Lower leg skin (tissue), 3 donors: Measurements from ENCODE around the gene KIAA1614.

Source experiments
- CTCF ChIP-seq, 3 donors: fragments of 450-650 bp; IDR thresholded peaks; one replicate each; pipeline ENCODE4 v1.5.1; 2016; ENCODE audit warnings: antibody characterized with exemption in 3 of 3, mild to moderate bottlenecking in 3 of 3, moderate library complexity in 2 of 3
- POLR2A ChIP-seq, 2 donors: fragments of 450-650 bp; IDR thresholded peaks; one replicate each; pipeline ENCODE4 v1.6.1; 2016 to 2017; ENCODE audit warnings: antibody characterized with exemption in 2 of 2, mild to moderate bottlenecking in 1 of 2, moderate library complexity in 1 of 2

GRCh38 chr1:180916771-180917170 is 4.1 kb downstream of the KIAA1614 start:
- TF ChIP-seq POLR2A (IDR thresholded peaks at IDR 0.05) (no peak), CTCF (IDR thresholded peaks at IDR 0.05) (no peak)
